Measurements from ENCODE around the gene JAG1.

GRCh38 chr20:10652660-10653261, 21.0 kb downstream of the JAG1 start:
- TF ChIP-seq, protein P1, sequence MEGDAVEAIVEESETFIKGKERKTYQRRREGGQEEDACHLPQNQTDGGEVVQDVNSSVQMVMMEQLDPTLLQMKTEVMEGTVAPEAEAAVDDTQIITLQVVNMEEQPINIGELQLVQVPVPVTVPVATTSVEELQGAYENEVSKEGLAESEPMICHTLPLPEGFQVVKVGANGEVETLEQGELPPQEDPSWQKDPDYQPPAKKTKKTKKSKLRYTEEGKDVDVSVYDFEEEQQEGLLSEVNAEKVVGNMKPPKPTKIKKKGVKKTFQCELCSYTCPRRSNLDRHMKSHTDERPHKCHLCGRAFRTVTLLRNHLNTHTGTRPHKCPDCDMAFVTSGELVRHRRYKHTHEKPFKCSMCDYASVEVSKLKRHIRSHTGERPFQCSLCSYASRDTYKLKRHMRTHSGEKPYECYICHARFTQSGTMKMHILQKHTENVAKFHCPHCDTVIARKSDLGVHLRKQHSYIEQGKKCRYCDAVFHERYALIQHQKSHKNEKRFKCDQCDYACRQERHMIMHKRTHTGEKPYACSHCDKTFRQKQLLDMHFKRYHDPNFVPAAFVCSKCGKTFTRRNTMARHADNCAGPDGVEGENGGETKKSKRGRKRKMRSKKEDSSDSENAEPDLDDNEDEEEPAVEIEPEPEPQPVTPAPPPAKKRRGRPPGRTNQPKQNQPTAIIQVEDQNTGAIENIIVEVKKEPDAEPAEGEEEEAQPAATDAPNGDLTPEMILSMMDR (conservative IDR thresholded peaks at IDR 0.05; ENCODE audit: low read length) = no peak
- TF ChIP-seq EZH2phosphoT487 (IDR thresholded peaks at IDR 0.05; ENCODE audit: borderline replicate concordance, low read depth, low read length) = no peak

All from OCI-LY7 (cell line).